Lower leg skin (tissue), 4 donors: ENCODE measurements around the gene BANF1. TPM values are rescaled to one million over a fixed set of nuclear protein-coding genes. Genes with fewer than 3 reads are reported as not detected.

Experiments
- DNase-seq, 2 donors: peaks; one replicate each; pipeline ENCODE4 v3.0.0-alpha.2; 2019; ENCODE audit warnings: low spot score in 2 of 2
- H3K4me3 ChIP-seq: fragments of 200-600 bp; sonication (generic); 2 replicates; pipeline ENCODE4 v1.5.1; 2017; ENCODE audit warnings: mild to moderate bottlenecking, low read depth; ENCODE audit not compliant: poor library complexity, severe bottlenecking
- CTCF ChIP-seq, 3 donors: fragments of 450-650 bp; IDR thresholded peaks; one replicate each; pipeline ENCODE4 v1.5.1; 2016; ENCODE audit warnings: antibody characterized with exemption in 3 of 3, mild to moderate bottlenecking in 3 of 3, moderate library complexity in 2 of 3
- POLR2A ChIP-seq, 2 donors: fragments of 450-650 bp; IDR thresholded peaks; one replicate each; pipeline ENCODE4 v1.6.1; 2016 to 2017; ENCODE audit warnings: antibody characterized with exemption in 2 of 2, mild to moderate bottlenecking in 1 of 2, moderate library complexity in 1 of 2
- WGBS, 2 donors: methylation state at CpG; one replicate each; pipeline ENCODE4 v1.1.5; 2018; 5-methylcytosine and 5-hydroxymethylcytosine counted together
- intact Hi-C: fragments of 100-400 bp; cut with DNase I; formaldehyde crosslinking; loops from one replicate; pipeline ENCODE4 v1.15.0; 2023; ENCODE audit warnings: low total_unique reads
- total RNA-seq, 4 donors: library from RNA; depleted of rRNA; stranded (reverse); fragments of >200 nt; gene quantifications; one replicate each; pipeline ENCODE4 v1.1.0, GENCODE V29; 2016

BANF1 gene
- total RNA-seq, 4 donors from 2014 or later: 29.3 to 41.0 (median 36.1) TPM

- no peak overlapping the region for H3K4me3 ChIP-seq
- TF ChIP-seq CTCF (IDR thresholded peaks at IDR 0.05) (no peak), POLR2A (IDR thresholded peaks at IDR 0.05) (no peak)
- DNase-seq: no peak
- 29 to 38% methylated on average over 12 to 14 of the region's 14 CpGs for WGBS, 2 donors
- intact Hi-C loops: no loop called here
Observed at GRCh38 chr11:66011239-66011784, 9.0 kb downstream of the BANF1 start.

- TF ChIP-seq CTCF (IDR thresholded peaks at IDR 0.05) (no peak), POLR2A (IDR thresholded peaks at IDR 0.05) (no peak)
- no peak for DNase-seq
- no peak within 1 kb of the TSS for H3K4me3 ChIP-seq
- intact Hi-C loops: no loop called here
- 7 to 33% methylated on average over 3 to 25 of the region's 61 CpGs for WGBS, 2 donors
Observed at GRCh38 chr11:66011785-66012303, 9.5 kb downstream of the BANF1 start, which contains the start of gene CST6. CST6 (plus strand) TSS chr11:66012008; CDS start chr11:66012045, 37 bp downstream.

GRCh38 chr11:66012371-66012945 is 10.2 kb downstream of the BANF1 start:
- intact Hi-C loops: no loop called here
- H3K4me3 ChIP-seq: no peak overlapping the region
- DNase-seq: no peak

GRCh38 chr11:66012946-66013761 is 10.9 kb downstream of the BANF1 start:
- intact Hi-C loops: no loop called here
- TF ChIP-seq CTCF (IDR thresholded peaks at IDR 0.05) (no peak), POLR2A (IDR thresholded peaks at IDR 0.05) (no peak)
- 54 to 66% methylated on average over 10 to 12 of the region's 12 CpGs for WGBS, 2 donors
- H3K4me3 ChIP-seq: no peak overlapping the region
- DNase-seq: no peak

More at GRCh38 chr11:66012371-66012945, 10.2 kb downstream of the BANF1 start:
- TF ChIP-seq POLR2A (IDR thresholded peaks at IDR 0.05) (no peak), CTCF (IDR thresholded peaks at IDR 0.05) (no peak)
- WGBS, 2 donors: 36 to 62% methylated on average over 8 to 12 of the region's 12 CpGs

- TF ChIP-seq POLR2A (IDR thresholded peaks at IDR 0.05): no peak
- TF ChIP-seq CTCF (IDR thresholded peaks at IDR 0.05): no peak
- 70 to 83% methylated on average over 4 to 7 of the region's 7 CpGs for WGBS, 2 donors
- no peak overlapping the region for H3K4me3 ChIP-seq
- no peak for DNase-seq
- intact Hi-C loops: no loop called here
Observed at GRCh38 chr11:66013762-66014100, 11.4 kb downstream of the BANF1 start.
